Measurements from ENCODE around the gene SAMD14. TPM values are rescaled to one million over a fixed set of nuclear protein-coding genes. Genes with fewer than 3 reads are reported as not detected.
A peak's percentile ranks its signal among the peaks of the same experiment; 100 is the strongest.

SAMD14 gene
- total RNA-seq, 1 donor from 2014 or later: 8.7 TPM

DNA sequence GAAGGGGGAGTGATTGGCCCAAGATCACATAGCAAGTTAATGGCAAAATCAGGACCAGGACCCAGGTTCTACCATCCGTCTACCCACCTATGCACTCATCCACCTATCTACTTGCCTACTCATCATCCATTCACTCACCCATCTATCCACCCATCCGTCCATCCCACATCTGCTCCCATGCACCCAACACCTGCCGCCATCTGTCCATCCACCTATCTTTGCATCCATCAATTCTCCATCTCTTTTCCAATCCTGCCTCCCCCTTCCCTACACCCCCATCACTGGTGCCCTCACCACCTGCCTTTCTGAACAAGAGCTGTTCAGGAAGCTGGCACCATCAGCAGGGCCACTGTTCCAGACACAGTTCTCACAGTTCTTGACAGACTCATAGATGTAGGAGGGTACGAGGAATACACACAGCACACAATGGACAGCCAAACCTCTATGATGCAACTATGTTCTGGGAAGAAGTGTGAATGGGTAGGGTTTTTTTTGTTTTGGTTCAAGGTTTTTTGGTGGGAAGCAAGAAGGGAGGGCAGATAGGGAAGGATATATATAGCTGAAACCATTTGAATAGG, 4.5 kb downstream of the SAMD14 start:
- Mint-ChIP-seq H3K27me3 (ENCODE audit: insufficient read depth, low read depth) (peaks cover 3% of the 10 kb centered on the region), H3K27ac (no peak overlapping the region), H3K4me1 (peaks cover 57% of the 10 kb centered on the region), H3K4me3 (no peak overlapping the region), H3K36me3 (peaks cover 11% of the 10 kb centered on the region), H3K9me3 (no peaks in the 10 kb centered on the region)
- no peak for DNase-seq (ENCODE audit: low spot score)
- Histone ChIP-seq H3K4me2 (no peak overlapping the region), H3F3A (ENCODE audit: low read depth) (peaks cover 59% of the 10 kb centered on the region), H3K27ac (no peak overlapping the region), H3K4me3 (no peak overlapping the region), H4K20me1 (ENCODE audit: low read depth) (peaks cover 15% of the 10 kb centered on the region), H3K9me3 (ENCODE audit: low read depth) (no peaks in the 10 kb centered on the region), H2AFZ (replicated peaks) (no peak overlapping the region), H3K9ac (no peak overlapping the region), H3K79me2 (ENCODE audit: low read depth) (peaks cover 15% of the 10 kb centered on the region), H3K27me3 (no peaks in the 10 kb centered on the region), H3K36me3 (no peaks in the 10 kb centered on the region), H3K4me1 (peaks cover 38% of the 10 kb centered on the region)
- TF ChIP-seq EZH2phosphoT487 (IDR thresholded peaks at IDR 0.05): no peak
- no peak for TF ChIP-seq EZH2 (IDR thresholded peaks at IDR 0.05)

DNA sequence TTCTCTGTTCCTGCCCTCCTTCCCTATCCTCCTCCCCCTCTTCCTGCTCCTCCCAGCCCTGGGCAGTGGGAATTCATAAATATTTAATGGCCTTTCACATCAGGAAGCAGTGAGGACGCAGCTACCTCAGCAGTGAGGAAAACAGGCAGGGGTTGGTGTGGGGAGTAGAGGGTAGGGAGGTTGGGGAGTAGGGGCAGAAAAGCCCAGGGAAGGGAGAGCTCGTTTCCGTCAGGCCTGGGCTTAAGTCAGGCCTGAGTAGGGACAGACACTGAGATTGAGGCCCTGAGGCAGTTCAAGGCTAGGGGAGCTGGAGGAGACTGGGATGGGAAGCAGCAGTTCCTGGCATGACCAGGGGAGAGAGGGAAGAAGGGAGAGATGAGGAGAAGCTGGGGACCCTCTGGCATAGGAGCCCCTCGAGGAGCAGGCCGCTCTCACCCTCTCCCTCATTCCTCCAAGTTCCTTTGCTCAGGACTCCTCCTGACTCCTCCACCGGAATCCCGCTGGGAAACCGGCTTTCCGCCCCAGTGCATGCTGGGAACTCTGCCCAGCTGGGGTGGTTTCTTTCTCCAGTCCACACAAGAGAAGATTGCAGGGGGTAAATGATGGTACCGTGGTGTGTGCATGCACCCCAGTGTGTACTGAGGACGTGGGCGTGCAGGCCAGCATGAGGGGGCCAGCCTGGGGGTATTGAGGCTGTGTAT, 6.2 kb downstream of the SAMD14 start:
- H3K27ac ChIP-seq: peak overlapping the region; percentile 64
- Mint-ChIP-seq H3K27ac (peak overlapping the region; percentile 36), H3K4me1 (peaks cover 57% of the 10 kb centered on the region), H3K27me3 (ENCODE audit: insufficient read depth, low read depth) (peaks cover 6% of the 10 kb centered on the region), H3K9me3 (no peaks in the 10 kb centered on the region), H3K36me3 (peaks cover 14% of the 10 kb centered on the region), H3K4me3 (peak overlapping the region; percentile 64)
- peaks cover 10% of the 10 kb centered on the region for H3K27me3 ChIP-seq
- H2AFZ ChIP-seq (replicated peaks): no peak overlapping the region
- H3K4me1 ChIP-seq: peaks cover 38% of the 10 kb centered on the region
- H3K4me3 ChIP-seq: no peak overlapping the region
- H3K36me3 ChIP-seq: no peaks in the 10 kb centered on the region
- no peaks in the 10 kb centered on the region for H3K9me3 ChIP-seq (ENCODE audit: low read depth)
- H3K79me2 ChIP-seq (ENCODE audit: low read depth): peaks cover 15% of the 10 kb centered on the region
- TF ChIP-seq, protein P1, sequence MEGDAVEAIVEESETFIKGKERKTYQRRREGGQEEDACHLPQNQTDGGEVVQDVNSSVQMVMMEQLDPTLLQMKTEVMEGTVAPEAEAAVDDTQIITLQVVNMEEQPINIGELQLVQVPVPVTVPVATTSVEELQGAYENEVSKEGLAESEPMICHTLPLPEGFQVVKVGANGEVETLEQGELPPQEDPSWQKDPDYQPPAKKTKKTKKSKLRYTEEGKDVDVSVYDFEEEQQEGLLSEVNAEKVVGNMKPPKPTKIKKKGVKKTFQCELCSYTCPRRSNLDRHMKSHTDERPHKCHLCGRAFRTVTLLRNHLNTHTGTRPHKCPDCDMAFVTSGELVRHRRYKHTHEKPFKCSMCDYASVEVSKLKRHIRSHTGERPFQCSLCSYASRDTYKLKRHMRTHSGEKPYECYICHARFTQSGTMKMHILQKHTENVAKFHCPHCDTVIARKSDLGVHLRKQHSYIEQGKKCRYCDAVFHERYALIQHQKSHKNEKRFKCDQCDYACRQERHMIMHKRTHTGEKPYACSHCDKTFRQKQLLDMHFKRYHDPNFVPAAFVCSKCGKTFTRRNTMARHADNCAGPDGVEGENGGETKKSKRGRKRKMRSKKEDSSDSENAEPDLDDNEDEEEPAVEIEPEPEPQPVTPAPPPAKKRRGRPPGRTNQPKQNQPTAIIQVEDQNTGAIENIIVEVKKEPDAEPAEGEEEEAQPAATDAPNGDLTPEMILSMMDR (IDR thresholded peaks at IDR 0.05): no peak
- TF ChIP-seq EZH2 (IDR thresholded peaks at IDR 0.05) (no peak), EZH2phosphoT487 (IDR thresholded peaks at IDR 0.05) (no peak)
- peaks cover 53% of the 10 kb centered on the region for H3F3A ChIP-seq (ENCODE audit: low read depth)
- no peak overlapping the region for H3K9ac ChIP-seq
- peak overlapping the region; percentile 50 for H3K4me2 ChIP-seq
- peak; percentile 33 for DNase-seq (ENCODE audit: low spot score)
- peaks cover 15% of the 10 kb centered on the region for H4K20me1 ChIP-seq (ENCODE audit: low read depth)

DNA sequence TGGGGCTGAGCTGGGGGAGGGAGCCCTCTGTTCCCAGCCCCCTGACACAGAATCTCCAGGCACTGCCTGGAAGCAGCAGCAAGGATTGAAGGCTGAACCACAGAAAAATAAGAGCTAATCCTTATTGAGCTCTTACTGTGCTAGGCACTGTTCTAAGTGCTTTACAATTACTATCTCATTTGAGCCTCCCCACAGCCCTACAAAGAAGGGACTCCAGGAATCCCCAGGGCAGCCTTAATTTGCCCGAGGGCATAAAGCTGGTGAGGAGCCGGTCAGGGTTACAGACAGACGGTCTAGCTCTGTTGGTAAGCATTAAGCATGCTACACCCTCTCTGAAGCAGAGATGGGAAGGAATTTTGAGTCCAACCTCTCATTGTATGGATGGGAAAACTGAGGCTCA, 7.0 kb downstream of the SAMD14 start:
- Mint-ChIP-seq H3K36me3 (peaks cover 14% of the 10 kb centered on the region), H3K27ac (peak overlapping the region; percentile 43), H3K27me3 (ENCODE audit: insufficient read depth, low read depth) (peaks cover 6% of the 10 kb centered on the region), H3K9me3 (no peaks in the 10 kb centered on the region), H3K4me1 (peaks cover 48% of the 10 kb centered on the region), H3K4me3 (no peak overlapping the region)
- Histone ChIP-seq H3F3A (ENCODE audit: low read depth) (peaks cover 46% of the 10 kb centered on the region), H4K20me1 (ENCODE audit: low read depth) (peaks cover 15% of the 10 kb centered on the region), H2AFZ (replicated peaks) (no peak overlapping the region), H3K9me3 (ENCODE audit: low read depth) (no peaks in the 10 kb centered on the region), H3K4me1 (peaks cover 31% of the 10 kb centered on the region), H3K9ac (no peak overlapping the region), H3K79me2 (ENCODE audit: low read depth) (peaks cover 9% of the 10 kb centered on the region), H3K36me3 (no peaks in the 10 kb centered on the region), H3K27ac (peak overlapping the region; percentile 64), H3K4me3 (no peak overlapping the region), H3K4me2 (peak overlapping the region; percentile 50), H3K27me3 (peaks cover 16% of the 10 kb centered on the region)
- TF ChIP-seq, protein P1 (IDR thresholded peaks at IDR 0.05): no peak
- TF ChIP-seq EZH2phosphoT487 (IDR thresholded peaks at IDR 0.05): peak; percentile 27
- DNase-seq (ENCODE audit: low spot score): peak; percentile 66
